ENCODE results near the gene RPL6.
"Not testable (repeated sequence)": the region's sequence is repeated elsewhere in the genome, so short reads cannot be mapped to it uniquely, and the experiment has no call there.

Gene RPL6

DNA sequence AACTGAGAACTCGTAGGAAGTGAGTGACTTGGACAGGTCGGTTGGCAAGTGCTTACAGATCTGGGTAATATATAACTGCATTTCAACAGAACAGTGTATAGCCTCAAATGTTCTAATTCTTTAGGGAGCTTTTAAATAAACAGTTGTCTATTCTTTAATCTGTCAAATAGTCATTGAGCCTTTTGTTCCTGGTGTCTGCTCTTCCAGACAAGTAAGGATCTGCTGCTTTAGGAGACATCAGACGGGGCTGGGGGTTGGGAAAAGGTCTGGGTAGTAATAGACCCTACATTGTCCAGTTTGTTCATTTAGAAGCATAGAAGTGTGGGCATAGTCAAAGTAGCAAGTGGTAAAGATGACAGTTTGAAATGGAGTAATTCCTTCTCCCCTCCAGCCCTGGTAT is 11.3 kb upstream of the RPL6 start:
- H3K4me3 ChIP-seq (ENCODE audit: low read depth, low read length): no peak overlapping the region
- in situ Hi-C loops (cut with HindIII; ENCODE audit: low sequenced_read_pairs): no loop called here
- no peak for DNase-seq (ENCODE audit: low read depth)
- TF ChIP-seq, protein P1, sequence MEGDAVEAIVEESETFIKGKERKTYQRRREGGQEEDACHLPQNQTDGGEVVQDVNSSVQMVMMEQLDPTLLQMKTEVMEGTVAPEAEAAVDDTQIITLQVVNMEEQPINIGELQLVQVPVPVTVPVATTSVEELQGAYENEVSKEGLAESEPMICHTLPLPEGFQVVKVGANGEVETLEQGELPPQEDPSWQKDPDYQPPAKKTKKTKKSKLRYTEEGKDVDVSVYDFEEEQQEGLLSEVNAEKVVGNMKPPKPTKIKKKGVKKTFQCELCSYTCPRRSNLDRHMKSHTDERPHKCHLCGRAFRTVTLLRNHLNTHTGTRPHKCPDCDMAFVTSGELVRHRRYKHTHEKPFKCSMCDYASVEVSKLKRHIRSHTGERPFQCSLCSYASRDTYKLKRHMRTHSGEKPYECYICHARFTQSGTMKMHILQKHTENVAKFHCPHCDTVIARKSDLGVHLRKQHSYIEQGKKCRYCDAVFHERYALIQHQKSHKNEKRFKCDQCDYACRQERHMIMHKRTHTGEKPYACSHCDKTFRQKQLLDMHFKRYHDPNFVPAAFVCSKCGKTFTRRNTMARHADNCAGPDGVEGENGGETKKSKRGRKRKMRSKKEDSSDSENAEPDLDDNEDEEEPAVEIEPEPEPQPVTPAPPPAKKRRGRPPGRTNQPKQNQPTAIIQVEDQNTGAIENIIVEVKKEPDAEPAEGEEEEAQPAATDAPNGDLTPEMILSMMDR (IDR thresholded peaks at IDR 0.05; ENCODE audit: low read depth, low read length, missing control alignments): no peak

- in situ Hi-C loops (cut with HindIII; ENCODE audit: low sequenced_read_pairs): no loop called here
- TF ChIP-seq, protein P1 (IDR thresholded peaks at IDR 0.05; ENCODE audit: low read depth, low read length, missing control alignments): peak; percentile 2
- H3K4me3 ChIP-seq (ENCODE audit: low read depth, low read length): peak overlapping the region; percentile 93
- DNase-seq (ENCODE audit: low read depth): peak; percentile 37
Measured at GRCh38 chr12:112419297-112420133, 10.1 kb upstream of the RPL6 start.

GRCh38 chr12:112418608-112419296 is 9.3 kb upstream of the RPL6 start, which contains the start of gene PTPN11:
Gene PTPN11, plus strand, starts transcription at chr12:112418947. Its CDS starts 165 bp downstream, at chr12:112419112.
- TF ChIP-seq, protein P1 (IDR thresholded peaks at IDR 0.05; ENCODE audit: low read depth, low read length, missing control alignments): peak; percentile 30
- in situ Hi-C loops (cut with HindIII; ENCODE audit: low sequenced_read_pairs): no loop called here
- H3K4me3 ChIP-seq (ENCODE audit: low read depth, low read length): peak within 1 kb of the TSS; percentile 93
- peak; percentile 29 for DNase-seq (ENCODE audit: low read depth)

GRCh38 chr12:112418273-112418607 is 8.8 kb upstream of the RPL6 start:
- TF ChIP-seq, protein P1 (IDR thresholded peaks at IDR 0.05; ENCODE audit: low read depth, low read length, missing control alignments): no peak
- in situ Hi-C loops (cut with HindIII; ENCODE audit: low sequenced_read_pairs): no loop called here
- no peak for DNase-seq (ENCODE audit: low read depth)
- H3K4me3 ChIP-seq (ENCODE audit: low read depth, low read length): peak overlapping the region; percentile 93

DNA sequence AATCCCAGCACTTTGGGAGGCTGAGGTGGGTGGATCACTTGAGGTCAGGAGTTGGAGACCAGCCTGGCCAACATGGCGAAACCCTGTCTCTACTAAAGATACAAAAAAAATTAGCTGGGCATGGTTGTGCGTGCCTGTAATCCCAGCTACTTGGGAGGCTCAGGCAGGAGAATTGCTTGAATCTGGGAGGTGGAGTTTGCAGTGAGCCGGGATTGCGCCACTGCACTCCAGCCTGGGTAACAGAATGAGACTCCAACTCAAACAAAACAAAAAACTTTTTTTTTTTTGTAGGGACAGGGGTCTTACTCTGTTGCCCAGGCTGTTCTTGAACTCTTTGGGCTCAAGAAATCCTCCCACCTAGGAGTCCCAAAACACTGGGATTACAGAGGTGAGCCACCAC is 6.1 kb upstream of the RPL6 start:
- DNase-seq (ENCODE audit: low read depth); H3K4me3 ChIP-seq (ENCODE audit: low read depth, low read length); in situ Hi-C loops (cut with HindIII; ENCODE audit: low sequenced_read_pairs): not testable (repeated sequence)

DNA sequence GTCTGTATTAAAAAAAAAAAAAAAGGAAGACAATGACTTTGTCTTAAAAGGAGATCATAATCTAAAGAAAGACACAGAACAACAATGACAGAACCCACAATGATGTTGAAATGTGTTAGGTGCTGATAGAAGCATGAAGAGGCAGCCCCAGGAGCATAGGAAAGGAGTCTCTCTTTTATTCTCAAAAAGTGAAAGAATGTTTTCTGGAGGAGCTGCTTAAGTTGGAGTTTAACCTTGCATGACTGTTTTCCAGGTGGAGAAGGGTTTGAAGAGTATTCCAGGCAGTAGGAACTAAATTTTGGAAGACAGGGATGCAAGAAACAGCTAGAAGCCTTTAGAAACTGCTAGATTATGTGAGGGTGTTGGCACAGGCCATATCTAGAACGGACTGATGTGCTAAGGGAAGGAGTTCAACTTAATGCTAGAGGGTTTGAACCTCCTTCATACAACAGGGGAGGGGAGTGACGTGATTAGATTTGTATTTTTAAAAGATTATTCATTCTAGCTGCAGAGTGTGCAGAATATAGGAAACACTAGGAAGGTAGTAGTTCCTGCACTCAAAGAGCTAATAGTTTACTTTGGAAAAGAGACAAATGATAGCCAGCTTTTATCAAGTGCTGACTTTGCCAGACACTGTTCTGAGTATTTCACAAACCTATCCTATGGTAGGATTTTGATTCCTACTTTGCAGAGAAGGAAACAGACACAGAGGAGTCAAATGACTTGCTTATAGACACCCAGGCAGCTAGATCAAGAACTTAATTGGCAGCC is 4.6 kb upstream of the RPL6 start:
- DNase-seq (ENCODE audit: low read depth): no peak
- no peak overlapping the region for H3K4me3 ChIP-seq (ENCODE audit: low read depth, low read length)
- in situ Hi-C loops (cut with HindIII; ENCODE audit: low sequenced_read_pairs): no loop called here
- TF ChIP-seq, protein P1 (IDR thresholded peaks at IDR 0.05; ENCODE audit: low read depth, low read length, missing control alignments): no peak
